Right ventricle myocardium inferior (tissue), 1 donor: ENCODE results near the gene TRPC3. TPM values are rescaled to one million over a fixed set of nuclear protein-coding genes. Genes with fewer than 3 reads are reported as not detected.

ENCODE experiments used
- ATAC-seq: fragments of 200-7000 bp; cut with Tn5 transposase; one replicate; pipeline ENCODE4 v1.9.1; 2020; ENCODE audit warnings: mild to moderate bottlenecking, moderate library complexity
- DNase-seq: peaks from one replicate; pipeline ENCODE4 v3.0.0; 2021; ENCODE audit errors: missing footprints
- intact Hi-C: fragments of 100-400 bp; cut with DNase I; formaldehyde crosslinking; loops from one replicate; pipeline ENCODE4 v1.11.0; 2022
- total RNA-seq: library from RNA; stranded (reverse); fragmentation: NEBNext Ultra II Directional; extraction: Animal tissue kit (Norgen Biotek cat#: 25700); gene quantifications from one replicate; pipeline ENCODE4 v1.2.1, GENCODE V29; 2021
- donor health status: DM: no; HTN: yes; CAD: no; lungs with severe emphysema.

TRPC3 gene
- total RNA-seq, 1 donor from 2014 or later: 0.14 TPM

- ATAC-seq (no peak), DNase-seq (no peak)
Observed at GRCh38 chr4:121888134-121888533, 63.7 kb downstream of the TRPC3 start.

DNA sequence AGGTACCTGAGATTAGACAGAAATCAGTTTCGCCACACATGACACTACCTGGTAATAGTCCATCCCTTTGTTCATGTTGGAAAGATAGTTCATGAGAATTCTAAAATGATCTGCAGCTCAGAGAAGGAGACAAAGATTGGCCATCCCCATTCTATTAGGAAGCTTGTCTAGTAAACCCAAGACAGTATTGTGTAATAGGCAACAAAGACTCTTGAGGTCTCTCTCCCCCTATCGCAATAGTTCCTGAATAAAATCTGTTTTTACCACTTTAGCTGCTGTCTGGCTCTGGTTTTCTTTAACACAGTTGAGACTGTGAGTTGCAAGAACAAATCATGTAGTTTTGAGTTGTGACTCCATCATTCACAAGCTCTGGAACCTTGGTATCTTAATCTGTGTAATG lies 66.7 kb downstream of the TRPC3 start:
- no peak for DNase-seq
- ATAC-seq: no peak
- intact Hi-C loops: no loop called here

More at GRCh38 chr4:121888134-121888533, 63.7 kb downstream of the TRPC3 start:
- intact Hi-C loops: no loop called here

DNA sequence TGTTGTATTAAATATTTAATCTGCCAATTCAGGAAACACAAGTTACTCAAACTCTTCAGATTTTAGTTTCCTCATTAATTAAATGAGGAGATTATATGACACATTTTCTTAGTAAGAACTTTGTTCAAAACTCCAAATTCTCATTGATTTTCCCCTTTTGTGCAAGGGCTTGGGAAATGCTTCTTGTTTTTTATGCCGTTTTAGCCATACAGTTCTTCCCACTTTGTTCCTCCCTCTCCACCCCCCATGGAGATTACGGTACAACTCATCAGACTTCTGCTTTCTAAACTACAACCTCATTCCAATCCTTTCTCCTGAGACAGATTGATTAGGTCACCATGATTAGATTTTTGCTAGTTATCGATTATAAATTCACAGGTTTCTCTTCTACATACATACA lies 70.7 kb downstream of the TRPC3 start:
- ATAC-seq (no peak), DNase-seq (no peak)
- intact Hi-C loops: no loop called here

GRCh38 chr4:121879135-121879534 lies 72.7 kb downstream of the TRPC3 start:
- ATAC-seq: no peak
- intact Hi-C loops: no loop called here
- no peak for DNase-seq

DNA sequence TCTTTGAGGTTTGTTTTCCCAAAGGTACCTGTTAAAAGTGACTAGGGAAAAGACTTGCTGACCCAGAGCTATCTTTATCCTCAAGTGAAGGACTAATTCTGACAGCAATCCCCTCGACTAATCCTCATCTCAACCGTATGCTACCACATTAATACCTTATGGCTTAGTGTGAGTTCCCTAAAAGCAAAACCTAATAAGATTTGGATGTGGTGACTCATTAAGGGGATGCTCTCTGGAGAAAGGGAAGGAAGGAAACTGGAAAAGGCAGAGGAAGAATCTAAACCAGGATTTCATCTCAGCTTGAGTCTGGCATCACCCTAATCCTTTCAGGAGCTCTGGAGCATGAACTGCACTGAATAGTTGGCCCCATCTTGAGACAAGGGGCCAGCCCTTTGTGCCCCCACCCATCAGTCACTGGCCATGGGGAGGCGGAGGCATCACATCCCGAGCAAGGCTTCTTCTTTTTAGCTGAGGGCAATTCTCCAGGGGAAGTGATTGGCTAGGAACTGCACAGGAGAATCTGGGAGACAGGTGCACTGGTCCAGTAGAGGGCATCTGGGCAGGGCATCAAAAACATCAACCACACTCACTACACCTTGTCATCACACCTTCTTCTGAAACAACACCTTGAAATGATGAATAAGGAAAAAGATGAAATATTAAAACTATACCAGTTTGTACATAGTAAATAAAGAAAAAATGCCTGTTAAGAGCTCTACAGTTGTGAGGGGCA lies 74.7 kb downstream of the TRPC3 start:
- intact Hi-C loops: no loop called here
- DNase-seq: no peak
- no peak for ATAC-seq

GRCh38 chr4:121876070-121876469 lies 75.8 kb downstream of the TRPC3 start:
- ATAC-seq: no peak
- DNase-seq: no peak
- intact Hi-C loops: no loop called here

GRCh38 chr4:121875652-121876051 lies 76.2 kb downstream of the TRPC3 start:
- intact Hi-C loops: no loop called here
- no peak for ATAC-seq
- no peak for DNase-seq

- DNase-seq (no peak), ATAC-seq (no peak)
- intact Hi-C loops: no loop called here
Observed at GRCh38 chr4:121873604-121874003, 78.3 kb downstream of the TRPC3 start.

- ATAC-seq: peak; percentile 100
- DNase-seq: peak; percentile 99
- intact Hi-C loops: no loop called here
Observed at GRCh38 chr4:121869841-121870822, 81.7 kb downstream of the TRPC3 start, which contains the start of gene BBS7. TSS of gene BBS7 (minus strand) at chr4:121870474. CDS start at chr4:121870313, 161 bp downstream.

DNA sequence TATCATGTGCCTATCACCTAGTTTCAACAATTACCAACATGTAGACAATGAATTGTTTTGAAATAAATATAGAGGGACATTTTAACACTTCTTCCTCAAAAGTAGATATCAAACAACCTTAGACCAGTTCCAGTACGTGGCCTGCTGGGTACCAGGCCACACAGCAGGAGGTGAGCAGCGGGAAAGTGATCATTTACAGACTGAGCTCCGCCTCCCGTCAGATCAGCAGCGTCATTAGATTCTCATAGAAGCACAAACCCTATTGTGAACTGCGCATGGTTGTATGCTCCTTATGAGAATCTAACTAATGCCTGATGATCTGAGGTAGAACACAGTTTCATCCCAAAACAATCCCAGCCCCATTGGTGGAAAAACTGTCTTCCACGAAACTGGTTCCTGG lies 88.1 kb downstream of the TRPC3 start:
- ATAC-seq (no peak), DNase-seq (no peak)
- intact Hi-C loops: no loop called here

DNA sequence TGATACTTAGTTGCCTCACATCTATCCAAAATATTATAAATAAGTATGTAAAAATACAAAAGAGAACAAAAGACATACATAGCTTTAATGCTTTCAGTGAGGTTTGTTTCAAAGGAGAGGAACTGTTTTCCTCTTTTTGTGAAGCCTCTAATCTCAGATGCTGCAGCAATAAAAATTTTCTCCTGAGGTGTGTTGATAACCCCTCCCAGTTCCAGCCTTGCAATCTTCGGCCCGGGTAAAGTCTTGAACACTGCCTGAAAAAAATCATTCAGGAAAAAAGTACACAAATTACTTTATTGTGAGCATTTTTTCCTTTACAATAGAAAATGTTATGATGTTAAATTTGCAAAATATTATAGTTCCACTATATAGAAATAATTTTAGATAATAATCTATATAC lies 90.4 kb downstream of the TRPC3 start:
- DNase-seq (no peak), ATAC-seq (no peak)
- intact Hi-C loops: no loop called here

DNA sequence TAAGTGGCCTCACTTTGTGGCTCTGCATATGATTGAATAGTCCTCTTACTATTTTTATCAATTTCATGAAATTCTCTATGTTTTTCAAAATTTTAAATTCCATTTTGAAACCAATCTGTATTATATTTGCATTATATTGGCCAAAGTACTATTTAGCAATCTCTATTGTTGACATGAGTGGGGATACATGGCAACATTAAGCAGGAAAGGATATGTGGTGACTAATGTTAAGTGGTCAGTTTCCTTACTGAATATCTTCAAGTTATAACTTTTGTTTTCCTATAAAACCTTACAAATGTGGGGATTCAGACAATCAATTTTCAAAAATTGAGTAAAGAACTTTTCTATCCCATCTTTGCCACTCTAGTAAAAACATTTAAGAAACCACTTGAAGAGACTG lies 91.7 kb downstream of the TRPC3 start:
- no peak for ATAC-seq
- DNase-seq: no peak
- intact Hi-C loops: no loop called here

- ATAC-seq (no peak), DNase-seq (no peak)
- intact Hi-C loops: no loop called here
Observed at GRCh38 chr4:121851354-121851753, 100.5 kb downstream of the TRPC3 start.

- DNase-seq (no peak), ATAC-seq (no peak)
- intact Hi-C loops: no loop called here
Observed at GRCh38 chr4:121846662-121847061, 105.2 kb downstream of the TRPC3 start.

GRCh38 chr4:121842862-121843261 lies 109.0 kb downstream of the TRPC3 start:
- ATAC-seq (no peak), DNase-seq (no peak)
- intact Hi-C loops: no loop called here

GRCh38 chr4:121838136-121838535 lies 113.7 kb downstream of the TRPC3 start:
- DNase-seq (no peak), ATAC-seq (no peak)
- intact Hi-C loops: no loop called here

- intact Hi-C loops: no loop called here
Observed at GRCh38 chr4:121829511-121829910, 122.3 kb downstream of the TRPC3 start.

More at GRCh38 chr4:121829511-121829910, 122.3 kb downstream of the TRPC3 start:
- DNase-seq: no peak
- no peak for ATAC-seq
